Panc1 (cell line): Measurements from ENCODE around the gene DIP2C. TPM values are rescaled to one million over a fixed set of nuclear protein-coding genes. Genes with fewer than 3 reads are reported as not detected.

Experiments used
- ATAC-seq: fragments of 200-7000 bp; cut with Tn5 transposase; 2 replicates; pipeline ENCODE4 v1.9.1; 2020; ENCODE audit warnings: mild to moderate bottlenecking, moderate library complexity
- BruUV-seq: library from RNA; stranded (reverse); fragments of 400-500 nt; replicated peaks from 2 replicates; lab custom pipeline; 2021; lab: Mats Ljungman, UMichigan
- CTCF ChIA-PET: fragments of 300-600 bp; sonication (Branson Sonifier 250); formaldehyde crosslinking; loops from one replicate; lab custom pipeline; 2022; ENCODE audit warnings: antibody characterized with exemption; lab: Charles Lee
- POLR2A ChIA-PET: fragments of 300-600 bp; sonication (Branson Sonifier 250); formaldehyde crosslinking; loops from one replicate; lab custom pipeline; 2022; ENCODE audit warnings: antibody characterized with exemption; lab: Charles Lee
- DNase-seq: peaks from one replicate; pipeline ENCODE4 v3.0.0-alpha.2; 2010; ENCODE audit warnings: low read depth, low spot score
- H3K27ac ChIP-seq: 2 replicates; pipeline ENCODE4 v1.5.1; 2011; ENCODE audit warnings: mild to moderate bottlenecking, low read length, inconsistent platforms
- H3K27me3 ChIP-seq: fragments of 200-500 bp; sonication (Bioruptor generic); 2 replicates; pipeline ENCODE4 v1.6.0; 2014; ENCODE audit warnings: low read length, inconsistent platforms; ENCODE audit not compliant: control insufficient read depth, insufficient read depth
- H3K36me3 ChIP-seq: fragments of 200-500 bp; sonication (Bioruptor generic); 2 replicates; pipeline ENCODE4 v1.5.1; 2014; ENCODE audit warnings: inconsistent platforms, mild to moderate bottlenecking, low read length, moderate library complexity; ENCODE audit not compliant: control insufficient read depth, insufficient read depth
- H3K4me1 ChIP-seq: 2 replicates; pipeline ENCODE4 v1.5.1; 2011; ENCODE audit warnings: inconsistent platforms, mild to moderate bottlenecking, low read length, moderate library complexity; ENCODE audit not compliant: control insufficient read depth, insufficient read depth
- H3K4me3 ChIP-seq, 2 experiments: 2 replicates each; pipeline ENCODE4 v1.5.1; 2011 to 2012; ENCODE audit warnings: low read depth in 2 of 2, low read length in 2 of 2, mild to moderate bottlenecking in 2 of 2, inconsistent platforms in 1 of 2, moderate library complexity in 1 of 2
- H3K9me3 ChIP-seq: fragments of 200-500 bp; sonication (Bioruptor generic); 2 replicates; pipeline ENCODE4 v1.5.1; 2014; ENCODE audit warnings: low read depth, mild to moderate bottlenecking, inconsistent platforms, low read length, moderate library complexity; ENCODE audit not compliant: control insufficient read depth, insufficient read depth
- POLR2AphosphoS5 ChIP-seq: IDR thresholded peaks from 2 replicates; pipeline ENCODE4 v1.6.1; 2012; ENCODE audit warnings: mild to moderate bottlenecking, low read depth, low read length, moderate library complexity
- SIN3A ChIP-seq: IDR thresholded peaks from 2 replicates; pipeline ENCODE4 v1.6.1; 2012; ENCODE audit warnings: low read depth, mild to moderate bottlenecking, low read length, moderate library complexity, borderline replicate concordance; ENCODE audit not compliant: insufficient read depth
- in situ Hi-C: cut with HindIII; loops from 2 replicates; pipeline ENCODE4 v1.10.0; 2016; ENCODE audit warnings: low sequenced_read_pairs, low pct_unique_long_range_greater_than_20kb
- intact Hi-C: fragments of 100-400 bp; cut with micrococcal nuclease; formaldehyde crosslinking; loops from one replicate; pipeline ENCODE4 v1.10.0; 2022; ENCODE audit not compliant: unreplicated experiment
- total RNA-seq: library from RNA; stranded (reverse); gene quantifications from one replicate; pipeline ENCODE4 v1.2.1, GENCODE V29; 2021; ENCODE audit not compliant: unreplicated experiment
- TF ChIP-seq, protein P1 (sequence below), 2 experiments: IDR thresholded peaks; 2 replicates each; pipeline ENCODE4 v1.6.1; 2011 to 2012; ENCODE audit warnings: low read depth in 2 of 2, control low read depth in 1 of 2, low read length in 1 of 2, mild to moderate bottlenecking in 1 of 2, moderate library complexity in 1 of 2; ENCODE audit not compliant: insufficient read depth in 1 of 2
- TF ChIP-seq, protein P2 (sequence below): fragments of 450-650 bp; IDR thresholded peaks from 2 replicates; pipeline ENCODE4 v1.5.1; 2017; ENCODE audit warnings: mild to moderate bottlenecking

DIP2C gene
- total RNA-seq, 1 experiment from 2014 or later = 13.2 TPM

DNA sequence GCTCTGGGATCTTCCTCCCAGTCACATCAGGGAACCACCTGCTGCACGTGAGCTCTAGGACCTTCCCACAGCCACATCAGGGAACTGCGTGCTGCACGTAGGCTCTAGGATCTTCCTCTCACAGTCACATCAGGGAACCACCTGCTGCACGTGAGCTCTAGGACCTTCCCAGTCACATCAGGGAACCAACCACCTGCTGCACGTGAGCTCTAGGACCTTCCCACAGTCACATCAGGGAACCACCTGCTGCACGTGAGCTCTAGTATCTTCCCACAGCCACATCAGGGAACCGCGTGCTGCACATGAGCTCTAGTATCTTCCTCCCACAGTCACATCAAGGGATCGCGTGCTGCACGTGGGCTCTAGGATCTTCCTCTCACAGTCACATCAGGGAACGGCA, 229.7 kb downstream of the DIP2C start:
- no peak overlapping the region for H3K27ac ChIP-seq
- ATAC-seq = no peak
- no peaks in the 10 kb centered on the region for H3K36me3 ChIP-seq
- BruUV-seq = no TSS peak
- H3K27me3 ChIP-seq = no peaks in the 10 kb centered on the region
- in situ Hi-C loops (no loop called here), intact Hi-C loops (no loop called here)
- no peak overlapping the region for H3K4me3 ChIP-seq
- ChIA-PET POLR2A (no interaction called here), CTCF (interaction anchor here (0.7 kb wide), 1 partner anchor 345 kb away, joined by 5 read pairs; no protein-coding TSS in a partner anchor)
- no peak for DNase-seq
- peaks cover 10% of the 10 kb centered on the region for H3K4me1 ChIP-seq
- no peaks in the 10 kb centered on the region for H3K9me3 ChIP-seq
- no peak for TF ChIP-seq POLR2AphosphoS5
- TF ChIP-seq, protein P1, sequence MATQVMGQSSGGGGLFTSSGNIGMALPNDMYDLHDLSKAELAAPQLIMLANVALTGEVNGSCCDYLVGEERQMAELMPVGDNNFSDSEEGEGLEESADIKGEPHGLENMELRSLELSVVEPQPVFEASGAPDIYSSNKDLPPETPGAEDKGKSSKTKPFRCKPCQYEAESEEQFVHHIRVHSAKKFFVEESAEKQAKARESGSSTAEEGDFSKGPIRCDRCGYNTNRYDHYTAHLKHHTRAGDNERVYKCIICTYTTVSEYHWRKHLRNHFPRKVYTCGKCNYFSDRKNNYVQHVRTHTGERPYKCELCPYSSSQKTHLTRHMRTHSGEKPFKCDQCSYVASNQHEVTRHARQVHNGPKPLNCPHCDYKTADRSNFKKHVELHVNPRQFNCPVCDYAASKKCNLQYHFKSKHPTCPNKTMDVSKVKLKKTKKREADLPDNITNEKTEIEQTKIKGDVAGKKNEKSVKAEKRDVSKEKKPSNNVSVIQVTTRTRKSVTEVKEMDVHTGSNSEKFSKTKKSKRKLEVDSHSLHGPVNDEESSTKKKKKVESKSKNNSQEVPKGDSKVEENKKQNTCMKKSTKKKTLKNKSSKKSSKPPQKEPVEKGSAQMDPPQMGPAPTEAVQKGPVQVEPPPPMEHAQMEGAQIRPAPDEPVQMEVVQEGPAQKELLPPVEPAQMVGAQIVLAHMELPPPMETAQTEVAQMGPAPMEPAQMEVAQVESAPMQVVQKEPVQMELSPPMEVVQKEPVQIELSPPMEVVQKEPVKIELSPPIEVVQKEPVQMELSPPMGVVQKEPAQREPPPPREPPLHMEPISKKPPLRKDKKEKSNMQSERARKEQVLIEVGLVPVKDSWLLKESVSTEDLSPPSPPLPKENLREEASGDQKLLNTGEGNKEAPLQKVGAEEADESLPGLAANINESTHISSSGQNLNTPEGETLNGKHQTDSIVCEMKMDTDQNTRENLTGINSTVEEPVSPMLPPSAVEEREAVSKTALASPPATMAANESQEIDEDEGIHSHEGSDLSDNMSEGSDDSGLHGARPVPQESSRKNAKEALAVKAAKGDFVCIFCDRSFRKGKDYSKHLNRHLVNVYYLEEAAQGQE (IDR thresholded peaks at IDR 0.05; ENCODE audit: insufficient read depth in 1 of 2, low read depth in 2 of 2, low read length in 1 of 2) = no peak

DNA sequence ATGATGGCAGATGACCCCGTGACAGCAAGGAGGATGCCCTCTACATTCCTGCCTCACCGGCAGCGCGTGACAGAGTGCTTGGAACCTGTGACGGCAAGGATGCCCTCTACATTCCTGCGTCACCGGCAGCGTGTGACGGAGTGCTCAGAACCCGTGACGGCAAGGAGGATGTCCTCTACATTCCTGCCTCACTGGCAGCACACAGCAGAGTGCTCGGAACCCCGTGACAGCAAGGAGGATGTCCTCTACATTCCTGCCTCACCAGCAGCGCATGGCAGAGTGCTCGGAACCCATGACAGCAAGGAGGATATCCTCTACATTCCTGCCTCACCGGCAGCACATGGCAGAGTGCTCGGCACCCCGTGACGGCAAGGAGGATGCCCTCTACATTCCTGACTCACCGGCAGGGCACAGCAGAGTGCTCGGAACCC, 231.0 kb downstream of the DIP2C start:
- no TSS peak for BruUV-seq
- in situ Hi-C loops (no loop called here), intact Hi-C loops (no loop called here)
- no peak for DNase-seq
- Histone ChIP-seq H3K9me3 (no peaks in the 10 kb centered on the region), H3K4me1 (peaks cover 13% of the 10 kb centered on the region), H3K27me3 (no peaks in the 10 kb centered on the region), H3K4me3 (no peak overlapping the region), H3K27ac (no peak overlapping the region), H3K36me3 (no peaks in the 10 kb centered on the region)
- CTCF ChIA-PET = no interaction called here
- TF ChIP-seq SIN3A = no peak
- TF ChIP-seq, protein P2, sequence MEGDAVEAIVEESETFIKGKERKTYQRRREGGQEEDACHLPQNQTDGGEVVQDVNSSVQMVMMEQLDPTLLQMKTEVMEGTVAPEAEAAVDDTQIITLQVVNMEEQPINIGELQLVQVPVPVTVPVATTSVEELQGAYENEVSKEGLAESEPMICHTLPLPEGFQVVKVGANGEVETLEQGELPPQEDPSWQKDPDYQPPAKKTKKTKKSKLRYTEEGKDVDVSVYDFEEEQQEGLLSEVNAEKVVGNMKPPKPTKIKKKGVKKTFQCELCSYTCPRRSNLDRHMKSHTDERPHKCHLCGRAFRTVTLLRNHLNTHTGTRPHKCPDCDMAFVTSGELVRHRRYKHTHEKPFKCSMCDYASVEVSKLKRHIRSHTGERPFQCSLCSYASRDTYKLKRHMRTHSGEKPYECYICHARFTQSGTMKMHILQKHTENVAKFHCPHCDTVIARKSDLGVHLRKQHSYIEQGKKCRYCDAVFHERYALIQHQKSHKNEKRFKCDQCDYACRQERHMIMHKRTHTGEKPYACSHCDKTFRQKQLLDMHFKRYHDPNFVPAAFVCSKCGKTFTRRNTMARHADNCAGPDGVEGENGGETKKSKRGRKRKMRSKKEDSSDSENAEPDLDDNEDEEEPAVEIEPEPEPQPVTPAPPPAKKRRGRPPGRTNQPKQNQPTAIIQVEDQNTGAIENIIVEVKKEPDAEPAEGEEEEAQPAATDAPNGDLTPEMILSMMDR = no peak
- TF ChIP-seq, protein P1 (IDR thresholded peaks at IDR 0.05; ENCODE audit: insufficient read depth in 1 of 2, low read depth in 2 of 2, low read length in 1 of 2) = no peak
- POLR2A ChIA-PET = no interaction called here
- no peak for ATAC-seq
